PC-9 (cell line): ENCODE measurements around the gene GPC5.

Source experiments
- EZH2 ChIP-seq: fragments of 200-600 bp; sonication (generic); IDR thresholded peaks from 2 replicates; pipeline ENCODE4 v1.8.0; 2017; ENCODE audit warnings: antibody characterized with exemption, low read depth
- TF ChIP-seq, protein P1 (sequence below): fragments of 200-600 bp; sonication (generic); conservative IDR thresholded peaks from 2 replicates; pipeline ENCODE4 v1.6.1; 2017; ENCODE audit warnings: mixed run types, antibody characterized with exemption, mild to moderate bottlenecking, moderate library complexity

DNA sequence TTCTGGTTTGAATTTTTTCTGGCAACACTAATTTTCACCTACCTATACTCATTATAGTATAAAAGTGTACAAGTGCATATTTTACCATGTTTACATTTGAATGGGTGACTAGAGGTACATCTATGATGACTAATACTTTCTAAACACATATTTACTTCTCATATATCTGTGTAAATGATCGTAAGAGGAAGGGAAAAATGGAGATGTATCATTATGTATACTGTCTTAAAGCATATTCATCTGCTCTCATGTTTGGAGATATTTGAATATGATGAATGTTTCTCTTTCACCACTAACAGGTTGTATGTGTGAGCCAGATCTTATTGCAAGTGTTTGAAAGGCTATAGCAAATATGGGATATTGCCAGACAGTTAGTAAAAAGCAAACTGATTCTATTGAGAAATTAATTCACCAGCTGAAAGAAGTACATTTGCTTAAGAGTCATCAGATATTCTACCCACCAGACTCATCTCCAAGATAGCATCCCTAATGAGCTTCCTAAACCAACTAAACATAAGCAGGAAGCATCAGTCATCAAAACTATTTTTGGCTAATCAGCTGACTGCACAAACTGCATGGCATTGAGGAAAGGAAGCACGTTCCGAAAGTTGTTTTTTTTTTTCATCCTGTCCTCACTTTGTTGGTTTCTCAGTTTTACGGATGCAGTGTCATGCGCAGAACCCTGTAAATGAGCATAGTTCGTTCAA, 738.2 kb downstream of the GPC5 start:
- TF ChIP-seq, protein P1, sequence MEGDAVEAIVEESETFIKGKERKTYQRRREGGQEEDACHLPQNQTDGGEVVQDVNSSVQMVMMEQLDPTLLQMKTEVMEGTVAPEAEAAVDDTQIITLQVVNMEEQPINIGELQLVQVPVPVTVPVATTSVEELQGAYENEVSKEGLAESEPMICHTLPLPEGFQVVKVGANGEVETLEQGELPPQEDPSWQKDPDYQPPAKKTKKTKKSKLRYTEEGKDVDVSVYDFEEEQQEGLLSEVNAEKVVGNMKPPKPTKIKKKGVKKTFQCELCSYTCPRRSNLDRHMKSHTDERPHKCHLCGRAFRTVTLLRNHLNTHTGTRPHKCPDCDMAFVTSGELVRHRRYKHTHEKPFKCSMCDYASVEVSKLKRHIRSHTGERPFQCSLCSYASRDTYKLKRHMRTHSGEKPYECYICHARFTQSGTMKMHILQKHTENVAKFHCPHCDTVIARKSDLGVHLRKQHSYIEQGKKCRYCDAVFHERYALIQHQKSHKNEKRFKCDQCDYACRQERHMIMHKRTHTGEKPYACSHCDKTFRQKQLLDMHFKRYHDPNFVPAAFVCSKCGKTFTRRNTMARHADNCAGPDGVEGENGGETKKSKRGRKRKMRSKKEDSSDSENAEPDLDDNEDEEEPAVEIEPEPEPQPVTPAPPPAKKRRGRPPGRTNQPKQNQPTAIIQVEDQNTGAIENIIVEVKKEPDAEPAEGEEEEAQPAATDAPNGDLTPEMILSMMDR = no peak
- TF ChIP-seq EZH2 = no peak
